ENCODE measurements around the gene SLC41A3.

Gene SLC41A3

DNA sequence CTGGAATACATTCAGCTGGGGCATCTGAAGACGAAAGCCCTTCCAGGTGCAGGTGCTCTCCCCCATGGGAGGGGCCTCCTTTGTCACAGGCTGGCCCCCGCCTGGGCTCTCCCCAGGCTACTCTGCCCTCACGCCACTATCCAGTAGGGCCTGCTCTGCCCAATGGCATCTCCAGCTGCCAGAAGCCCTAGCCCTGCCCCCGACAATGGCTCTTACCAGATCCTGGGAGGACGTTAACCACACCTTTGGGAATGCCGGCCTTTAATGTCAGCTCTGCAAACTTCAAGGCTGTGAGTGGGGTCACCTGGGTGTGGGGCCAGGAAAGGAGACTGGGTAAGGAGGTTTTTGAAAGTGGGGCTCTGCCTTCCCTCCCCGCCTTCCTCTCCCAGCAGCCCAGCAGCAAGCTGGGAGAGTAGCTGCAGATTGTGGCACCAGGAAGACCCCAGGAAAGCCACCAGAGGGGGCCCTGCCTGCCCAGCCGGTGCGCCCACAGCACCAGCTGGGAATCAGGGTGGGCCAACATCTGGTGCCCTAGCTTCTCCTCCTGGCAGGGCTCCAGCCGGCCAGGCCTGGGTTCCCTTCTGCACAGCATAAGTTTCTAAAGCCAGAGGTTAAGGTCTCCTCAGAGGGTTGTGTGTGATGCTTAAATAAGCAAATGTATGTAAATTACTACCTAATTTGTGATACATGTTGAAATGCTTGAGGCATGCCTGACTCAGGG lies 40.4 kb upstream of the SLC41A3 start:
- TF ChIP-seq CTCF (IDR thresholded peaks at IDR 0.05; ENCODE audit: unreplicated experiment in 3 of 3): no peak

GRCh38 chr3:126121632-126122031 lies 37.7 kb upstream of the SLC41A3 start:
- Mint-ChIP-seq H3K27me3 (ENCODE audit: low read depth) (peaks cover 11% of the 10 kb centered on the region), H3K36me3 (ENCODE audit: low read depth) (no peaks in the 10 kb centered on the region), H3K4me1 (no peaks in the 10 kb centered on the region), H3K9me3 (no peaks in the 10 kb centered on the region), H3K27ac (no peak overlapping the region), H3K4me3 (no peak overlapping the region)
- no peak for TF ChIP-seq CTCF (IDR thresholded peaks at IDR 0.05; ENCODE audit: unreplicated experiment in 3 of 3)

More for the DNA sequence above, 40.4 kb upstream of the SLC41A3 start:
- H3K36me3 Mint-ChIP-seq (ENCODE audit: low read depth): no peaks in the 10 kb centered on the region
- no peak overlapping the region for H3K4me3 Mint-ChIP-seq
- H3K4me1 Mint-ChIP-seq: no peaks in the 10 kb centered on the region
- peaks cover 9% of the 10 kb centered on the region for H3K27me3 Mint-ChIP-seq (ENCODE audit: low read depth)
- H3K9me3 Mint-ChIP-seq: no peaks in the 10 kb centered on the region
- no peak overlapping the region for H3K27ac Mint-ChIP-seq

DNA sequence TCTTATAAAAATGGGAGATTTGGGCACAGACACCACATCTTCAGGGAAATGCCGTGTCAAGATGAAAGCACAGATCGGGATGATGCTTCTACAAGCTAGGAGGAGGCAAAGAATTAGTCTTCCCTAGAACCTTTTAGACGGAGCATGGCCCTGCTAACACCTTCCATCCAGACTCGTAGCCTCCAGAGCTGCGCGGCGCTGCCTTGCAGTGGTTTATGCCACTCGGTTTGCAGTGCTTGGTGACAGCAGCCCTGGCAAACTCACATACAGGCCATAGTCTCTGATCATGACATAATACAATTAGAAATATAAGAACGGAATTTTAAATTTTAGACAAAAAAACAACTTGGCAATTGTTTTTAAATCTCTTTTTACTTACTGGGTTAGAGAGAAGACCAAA lies 37.1 kb upstream of the SLC41A3 start:
- H3K4me3 Mint-ChIP-seq: no peak overlapping the region
- H3K36me3 Mint-ChIP-seq (ENCODE audit: low read depth): no peaks in the 10 kb centered on the region
- no peak overlapping the region for H3K27ac Mint-ChIP-seq
- H3K27me3 Mint-ChIP-seq (ENCODE audit: low read depth): peaks cover 11% of the 10 kb centered on the region
- H3K4me1 Mint-ChIP-seq: no peaks in the 10 kb centered on the region
- H3K9me3 Mint-ChIP-seq: no peaks in the 10 kb centered on the region
- TF ChIP-seq CTCF (IDR thresholded peaks at IDR 0.05; ENCODE audit: unreplicated experiment in 3 of 3): no peak

DNA sequence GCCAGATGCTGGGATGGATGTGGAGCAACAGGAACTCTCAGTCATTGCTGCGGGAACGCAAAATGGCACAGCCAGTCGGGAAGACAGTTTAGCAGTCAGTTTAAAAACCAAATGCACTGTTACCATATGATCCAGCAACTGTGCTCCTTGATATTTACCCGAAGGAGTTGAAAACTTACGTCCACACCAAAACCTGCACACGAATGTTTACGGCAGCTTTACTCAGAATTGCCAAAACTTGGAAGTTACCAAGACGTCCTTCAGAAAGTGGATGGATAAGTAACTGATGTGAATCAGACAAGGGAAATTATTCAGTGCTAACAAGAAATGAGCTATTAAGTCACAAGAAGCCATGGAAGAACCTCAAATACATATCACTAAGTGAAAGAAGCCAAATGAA lies 36.1 kb upstream of the SLC41A3 start:
- H3K27ac Mint-ChIP-seq: no peak overlapping the region
- H3K9me3 Mint-ChIP-seq: no peaks in the 10 kb centered on the region
- no peaks in the 10 kb centered on the region for H3K36me3 Mint-ChIP-seq (ENCODE audit: low read depth)
- peaks cover 11% of the 10 kb centered on the region for H3K27me3 Mint-ChIP-seq (ENCODE audit: low read depth)
- TF ChIP-seq CTCF (IDR thresholded peaks at IDR 0.05; ENCODE audit: unreplicated experiment in 3 of 3): no peak
- no peaks in the 10 kb centered on the region for H3K4me1 Mint-ChIP-seq
- no peak overlapping the region for H3K4me3 Mint-ChIP-seq

DNA sequence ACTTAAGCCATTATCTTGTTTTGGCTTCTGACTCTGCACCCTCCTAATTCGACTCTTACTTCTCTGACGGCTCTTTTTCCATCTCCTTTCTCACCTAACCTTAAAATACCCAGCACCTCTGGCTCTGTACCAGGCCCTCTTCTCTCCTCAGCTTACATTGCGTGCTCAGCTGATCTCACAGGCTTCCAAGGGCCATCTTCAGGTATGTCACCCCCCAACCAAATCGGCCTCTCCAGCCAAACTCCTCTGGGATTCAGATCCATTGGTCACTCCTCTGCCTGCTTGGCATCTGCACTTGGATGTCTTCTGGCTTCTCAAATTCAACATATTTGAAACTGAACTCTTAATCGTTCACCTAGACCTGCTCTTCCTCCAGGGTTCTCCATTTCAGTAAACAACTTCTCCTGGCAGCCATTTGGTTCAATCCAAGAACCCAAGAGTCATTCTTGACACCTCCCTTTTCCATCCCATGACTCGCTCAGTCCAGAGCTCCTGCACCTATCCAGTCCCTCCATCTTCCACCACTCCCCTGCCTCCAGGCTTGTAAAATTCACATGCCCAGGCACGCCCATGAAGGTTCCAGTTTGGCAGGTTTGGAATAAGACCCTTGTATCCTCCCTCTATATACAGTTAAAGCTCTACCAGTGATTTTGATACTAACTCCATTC lies 35.2 kb upstream of the SLC41A3 start:
- Mint-ChIP-seq H3K36me3 (ENCODE audit: low read depth) (no peaks in the 10 kb centered on the region), H3K27me3 (ENCODE audit: low read depth) (peaks cover 11% of the 10 kb centered on the region), H3K9me3 (no peaks in the 10 kb centered on the region), H3K4me1 (no peaks in the 10 kb centered on the region), H3K4me3 (no peak overlapping the region), H3K27ac (no peak overlapping the region)
- TF ChIP-seq CTCF (IDR thresholded peaks at IDR 0.05; ENCODE audit: unreplicated experiment in 3 of 3): no peak

DNA sequence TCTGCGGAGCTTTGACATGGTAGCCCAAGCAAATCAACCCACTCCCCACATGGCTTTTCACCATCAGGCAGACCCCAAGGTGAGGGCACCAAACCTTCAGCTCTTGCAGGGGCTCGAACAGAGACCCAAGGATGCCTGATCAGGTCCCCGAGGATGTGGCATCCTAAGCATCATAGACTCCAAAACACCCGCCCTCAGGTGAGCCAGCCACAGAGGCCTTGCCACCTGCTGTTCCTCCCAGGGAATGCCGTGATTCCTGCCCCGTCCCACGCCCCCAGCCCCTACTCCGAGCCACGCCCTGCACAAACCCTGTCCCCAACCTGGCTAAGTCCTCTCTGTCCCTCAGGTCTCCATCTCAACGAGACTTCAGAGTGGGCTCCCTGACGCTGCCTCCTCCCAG lies 34.7 kb upstream of the SLC41A3 start:
- Mint-ChIP-seq H3K36me3 (ENCODE audit: low read depth) (no peaks in the 10 kb centered on the region), H3K4me1 (no peaks in the 10 kb centered on the region), H3K4me3 (no peak overlapping the region), H3K27me3 (ENCODE audit: low read depth) (peaks cover 11% of the 10 kb centered on the region), H3K27ac (no peak overlapping the region), H3K9me3 (no peaks in the 10 kb centered on the region)
- TF ChIP-seq CTCF (IDR thresholded peaks at IDR 0.05; ENCODE audit: unreplicated experiment in 3 of 3): no peak

Measured in nephron (organoid).